ES-I3 (cell line): ENCODE results near the gene ANKIB1.
"Not testable (repeated sequence)": the region's sequence is repeated elsewhere in the genome, so short reads cannot be mapped to it uniquely, and the experiment has no call there.

Experiments
- H3K36me3 ChIP-seq: 2 replicates; pipeline ENCODE4 v1.6.1; 2013; ENCODE audit warnings: mild to moderate bottlenecking, low read length, control low read depth, moderate library complexity; ENCODE audit not compliant: insufficient read depth
- H3K4me1 ChIP-seq: 2 replicates; pipeline ENCODE4 v1.6.1; 2013; ENCODE audit warnings: mild to moderate bottlenecking, control low read depth, low read length; ENCODE audit not compliant: insufficient read depth
- H3K9ac ChIP-seq: 2 replicates; pipeline ENCODE4 v1.6.1; 2013; ENCODE audit warnings: low read depth, mild to moderate bottlenecking, low read length, moderate library complexity
- H3K9me3 ChIP-seq: 2 replicates; pipeline ENCODE4 v1.6.1; 2013; ENCODE audit warnings: mild to moderate bottlenecking, low read length, moderate library complexity; ENCODE audit not compliant: control insufficient read depth, insufficient read depth

ANKIB1 gene

GRCh38 chr7:92331508-92331907 lies 85.7 kb downstream of the ANKIB1 start:
- Histone ChIP-seq H3K9ac (no peak overlapping the region), H3K36me3 (no peaks in the 10 kb centered on the region), H3K4me1 (no peaks in the 10 kb centered on the region), H3K9me3 (no peaks in the 10 kb centered on the region)

DNA sequence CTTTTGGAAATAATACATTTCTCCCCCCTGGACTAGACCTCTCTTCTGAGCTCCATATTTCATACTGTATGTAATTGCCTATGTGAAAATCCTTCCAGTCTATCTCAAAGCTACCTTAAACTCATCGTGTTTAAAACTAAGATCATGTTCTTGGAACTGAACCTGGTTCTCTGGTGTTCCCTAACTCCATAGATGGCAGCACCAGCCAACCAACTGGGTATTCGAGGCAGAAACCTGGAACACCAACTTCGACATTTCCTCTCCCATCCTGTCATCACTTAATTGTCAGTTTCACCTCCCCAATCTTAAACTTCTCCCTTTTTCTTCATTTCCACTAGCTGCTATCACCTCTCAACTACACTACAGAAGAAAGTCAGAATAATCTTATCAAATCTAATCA lies 87.0 kb downstream of the ANKIB1 start:
- Histone ChIP-seq H3K9ac (no peak overlapping the region), H3K4me1 (no peaks in the 10 kb centered on the region), H3K9me3 (no peaks in the 10 kb centered on the region), H3K36me3 (no peaks in the 10 kb centered on the region)

DNA sequence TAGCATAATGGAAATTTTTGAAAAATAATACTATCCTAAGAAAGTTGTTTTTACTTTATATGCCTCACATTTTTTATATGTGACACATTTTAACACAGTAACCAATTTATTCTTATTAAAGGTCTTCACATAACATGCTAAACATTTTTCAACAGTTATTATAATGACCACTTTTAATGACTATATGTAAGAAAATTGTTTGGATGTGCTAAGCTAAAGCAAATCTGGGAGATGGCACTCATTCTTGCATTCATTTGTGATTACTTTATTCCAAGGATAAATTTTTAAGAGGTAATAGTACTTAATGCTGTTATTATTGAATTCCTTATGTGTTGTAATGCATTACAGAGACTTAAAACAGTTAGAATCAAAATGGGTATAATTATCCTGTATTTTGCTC lies 88.1 kb downstream of the ANKIB1 start:
- Histone ChIP-seq H3K9ac (no peak overlapping the region), H3K36me3 (no peaks in the 10 kb centered on the region), H3K4me1 (no peaks in the 10 kb centered on the region), H3K9me3 (no peaks in the 10 kb centered on the region)

DNA sequence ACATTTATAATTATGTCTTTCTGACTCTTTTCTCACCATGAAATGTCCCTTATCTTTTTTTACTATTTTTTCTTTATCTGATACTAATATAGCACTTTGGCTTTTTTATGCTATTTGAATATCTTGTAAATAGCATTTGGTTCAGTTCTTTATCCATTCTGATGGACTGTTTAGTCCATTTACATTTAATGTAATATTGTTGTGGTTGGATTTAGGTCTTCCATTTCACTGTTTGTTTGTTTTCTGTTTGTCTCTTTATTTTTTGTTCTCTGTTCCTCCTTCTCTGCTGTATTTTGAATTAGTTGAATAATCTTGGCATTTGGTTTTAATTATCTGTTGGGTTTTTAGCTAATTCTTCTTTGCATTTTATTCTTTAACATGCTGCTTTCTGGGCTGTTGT lies 89.8 kb downstream of the ANKIB1 start:
- Histone ChIP-seq H3K36me3 (no peaks in the 10 kb centered on the region), H3K9me3 (no peaks in the 10 kb centered on the region), H3K9ac (no peak overlapping the region), H3K4me1 (no peaks in the 10 kb centered on the region)

GRCh38 chr7:92336662-92337340 lies 91.0 kb downstream of the ANKIB1 start:
- H3K9me3 ChIP-seq: no peaks in the 10 kb centered on the region
- H3K9ac ChIP-seq: no peak overlapping the region
- no peaks in the 10 kb centered on the region for H3K36me3 ChIP-seq
- no peaks in the 10 kb centered on the region for H3K4me1 ChIP-seq

DNA sequence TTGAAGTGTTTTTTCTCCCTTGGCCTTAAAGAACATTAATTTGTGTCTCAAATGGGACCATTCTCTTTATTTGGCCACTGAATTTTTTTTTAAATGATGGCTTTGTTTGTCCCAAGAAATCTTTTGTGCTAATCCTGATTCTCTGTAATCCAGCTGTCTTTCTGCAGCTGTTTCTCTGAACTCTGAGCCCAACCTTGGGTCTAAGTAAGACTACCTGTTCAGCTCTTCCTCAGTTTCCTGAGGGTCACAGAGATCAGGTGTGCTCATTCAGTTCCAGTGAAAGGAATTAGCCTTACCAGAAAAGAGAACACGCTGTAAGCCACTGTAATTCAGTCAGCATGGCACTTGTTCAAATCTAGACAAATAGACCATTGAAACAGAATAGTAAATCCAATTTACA lies 94.2 kb downstream of the ANKIB1 start:
- no peaks in the 10 kb centered on the region for H3K9me3 ChIP-seq
- H3K9ac ChIP-seq: no peak overlapping the region
- H3K4me1 ChIP-seq: no peaks in the 10 kb centered on the region
- no peaks in the 10 kb centered on the region for H3K36me3 ChIP-seq

GRCh38 chr7:92343714-92344113 lies 97.9 kb downstream of the ANKIB1 start:
- no peaks in the 10 kb centered on the region for H3K4me1 ChIP-seq
- no peak overlapping the region for H3K9ac ChIP-seq
- H3K36me3 ChIP-seq: 0 out of 2 replicates have a peak, but pooled peaks cover 4% of the 10 kb centered on the region
- H3K9me3 ChIP-seq: no peaks in the 10 kb centered on the region

GRCh38 chr7:92352009-92352408 lies 106.2 kb downstream of the ANKIB1 start:
- Histone ChIP-seq H3K4me1 (0 out of 2 replicates have a peak, but pooled peaks cover 2% of the 10 kb centered on the region), H3K36me3 (peaks cover 4% of the 10 kb centered on the region; the same call in 1 of the 2 replicates), H3K9me3 (no peaks in the 10 kb centered on the region), H3K9ac (no peak overlapping the region)

GRCh38 chr7:92354214-92354613 lies 108.4 kb downstream of the ANKIB1 start:
- Histone ChIP-seq H3K4me1 (0 out of 2 replicates have a peak, but pooled peaks cover 5% of the 10 kb centered on the region), H3K9me3 (no peaks in the 10 kb centered on the region), H3K36me3 (peaks cover 4% of the 10 kb centered on the region; the same call in 1 of the 2 replicates), H3K9ac (no peak overlapping the region)

DNA sequence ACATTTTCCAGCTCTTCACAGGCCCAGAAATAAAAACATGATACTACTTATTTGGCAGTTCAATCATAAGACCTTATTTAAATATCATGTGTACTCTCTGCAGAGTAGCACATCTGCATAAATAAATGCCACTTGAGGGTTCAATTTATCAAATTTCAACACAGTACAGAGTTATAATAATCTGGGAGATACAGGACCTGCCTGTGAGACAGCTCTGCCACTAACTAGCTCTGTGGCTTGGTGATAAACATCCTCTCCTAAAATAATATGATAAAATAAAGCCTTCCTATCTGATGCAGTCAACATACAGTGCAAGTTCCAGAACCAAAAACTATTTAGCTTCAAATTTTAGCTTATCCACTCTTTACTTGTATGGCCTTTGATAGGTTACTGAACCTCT lies 110.6 kb downstream of the ANKIB1 start:
- no peaks in the 10 kb centered on the region for H3K9me3 ChIP-seq
- peaks cover 4% of the 10 kb centered on the region; the same call in 1 of the 2 replicates for H3K36me3 ChIP-seq
- H3K9ac ChIP-seq: no peak overlapping the region
- 0 out of 2 replicates have a peak, but pooled peaks cover 5% of the 10 kb centered on the region for H3K4me1 ChIP-seq

- Histone ChIP-seq H3K36me3 (peaks cover 4% of the 10 kb centered on the region; the same call in 1 of the 2 replicates), H3K9ac (no peak overlapping the region), H3K9me3 (no peaks in the 10 kb centered on the region), H3K4me1 (0 out of 2 replicates have a peak, but pooled peaks cover 5% of the 10 kb centered on the region)
Measured at GRCh38 chr7:92357260-92357659, 111.5 kb downstream of the ANKIB1 start.

DNA sequence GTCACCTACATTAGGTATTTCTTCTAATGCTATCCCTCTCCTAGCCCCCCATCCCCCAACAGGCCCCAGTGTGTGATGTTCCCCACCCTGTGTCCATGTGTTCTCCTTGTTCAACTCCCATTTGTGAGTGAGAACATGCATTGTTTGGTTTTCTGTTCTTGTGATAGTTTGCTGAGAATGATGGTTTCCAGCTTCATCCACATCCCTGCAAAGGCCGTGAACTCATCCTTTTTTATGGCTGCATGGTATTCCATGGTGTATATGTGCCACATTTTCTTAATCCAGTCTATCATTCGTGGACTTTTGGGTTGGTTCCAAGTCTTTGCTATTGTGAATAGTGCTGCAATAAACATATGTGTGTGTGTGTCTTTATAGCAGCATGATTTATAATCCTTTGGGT lies 113.4 kb downstream of the ANKIB1 start:
- H3K9me3 ChIP-seq, H3K36me3 ChIP-seq, H3K4me1 ChIP-seq, H3K9ac ChIP-seq: not testable (repeated sequence)

GRCh38 chr7:92359801-92360200 lies 114.0 kb downstream of the ANKIB1 start:
- Histone ChIP-seq H3K9ac (no peak overlapping the region), H3K4me1 (0 out of 2 replicates have a peak, but pooled peaks cover 5% of the 10 kb centered on the region), H3K36me3 (0 out of 2 replicates have a peak, but pooled peaks cover 4% of the 10 kb centered on the region), H3K9me3 (no peaks in the 10 kb centered on the region)

GRCh38 chr7:92360387-92360786 lies 114.6 kb downstream of the ANKIB1 start:
- 0 out of 2 replicates have a peak, but pooled peaks cover 4% of the 10 kb centered on the region for H3K36me3 ChIP-seq
- H3K9me3 ChIP-seq: no peaks in the 10 kb centered on the region
- 0 out of 2 replicates have a peak, but pooled peaks cover 5% of the 10 kb centered on the region for H3K4me1 ChIP-seq
- no peak overlapping the region for H3K9ac ChIP-seq

- Histone ChIP-seq H3K4me1 (0 out of 2 replicates have a peak, but pooled peaks cover 2% of the 10 kb centered on the region), H3K9me3 (no peaks in the 10 kb centered on the region), H3K9ac (no peak overlapping the region), H3K36me3 (0 out of 2 replicates have a peak, but pooled peaks cover 4% of the 10 kb centered on the region)
Measured at GRCh38 chr7:92362131-92362530, 116.4 kb downstream of the ANKIB1 start.
